ENCODE data around the gene AQP1. TPM values are rescaled to one million over a fixed set of nuclear protein-coding genes. Genes with fewer than 3 reads are reported as not detected.

Gene AQP1
- total RNA-seq, 2 experiments from 2014 or later = 0.23 TPM; not detected in 1

GRCh38 chr7:30925913-30926312, 14.3 kb downstream of the AQP1 start:
- no peak overlapping the region for H3K27ac Mint-ChIP-seq
- H3K4me3 Mint-ChIP-seq = no peak overlapping the region
- POLR2A ChIA-PET = no interaction called here
- no peak for DNase-seq
- ATAC-seq = no peak
- H3K36me3 Mint-ChIP-seq (ENCODE audit: low read depth) = no peaks in the 10 kb centered on the region
- CTCF ChIA-PET = no interaction called here
- H3K4me1 Mint-ChIP-seq (ENCODE audit: low read depth) = no peaks in the 10 kb centered on the region
- H3K9me3 Mint-ChIP-seq (ENCODE audit: insufficient read depth) = peaks cover 8% of the 10 kb centered on the region
- H3K27me3 Mint-ChIP-seq (ENCODE audit: low read depth) = peaks cover 7% of the 10 kb centered on the region

DNA sequence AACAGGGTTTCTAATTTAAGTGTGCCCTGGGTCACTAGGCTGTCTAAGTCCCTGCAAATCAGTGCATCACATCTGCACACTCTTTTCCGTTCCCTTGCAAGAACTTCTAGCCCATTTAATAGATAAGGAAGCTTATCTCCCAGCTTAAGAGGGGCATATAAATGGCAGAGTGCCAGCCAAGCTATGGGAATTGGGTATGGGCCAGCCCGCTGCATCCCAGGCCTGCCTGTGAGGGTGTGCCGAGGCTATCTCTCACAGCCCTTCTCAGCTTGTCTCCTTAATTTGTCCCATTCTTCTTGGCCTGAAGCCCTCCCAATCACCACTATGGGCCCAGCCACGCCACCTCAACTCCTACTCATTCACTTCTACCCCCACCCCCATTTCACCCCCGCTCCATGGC, 14.7 kb downstream of the AQP1 start:
- POLR2A ChIA-PET = no interaction called here
- Mint-ChIP-seq H3K4me1 (ENCODE audit: low read depth) (no peaks in the 10 kb centered on the region), H3K9me3 (ENCODE audit: insufficient read depth) (peaks cover 8% of the 10 kb centered on the region), H3K36me3 (ENCODE audit: low read depth) (no peaks in the 10 kb centered on the region), H3K27ac (no peak overlapping the region), H3K4me3 (no peak overlapping the region), H3K27me3 (ENCODE audit: low read depth) (peaks cover 7% of the 10 kb centered on the region)
- DNase-seq (no peak), ATAC-seq (no peak)
- CTCF ChIA-PET = no interaction called here

DNA sequence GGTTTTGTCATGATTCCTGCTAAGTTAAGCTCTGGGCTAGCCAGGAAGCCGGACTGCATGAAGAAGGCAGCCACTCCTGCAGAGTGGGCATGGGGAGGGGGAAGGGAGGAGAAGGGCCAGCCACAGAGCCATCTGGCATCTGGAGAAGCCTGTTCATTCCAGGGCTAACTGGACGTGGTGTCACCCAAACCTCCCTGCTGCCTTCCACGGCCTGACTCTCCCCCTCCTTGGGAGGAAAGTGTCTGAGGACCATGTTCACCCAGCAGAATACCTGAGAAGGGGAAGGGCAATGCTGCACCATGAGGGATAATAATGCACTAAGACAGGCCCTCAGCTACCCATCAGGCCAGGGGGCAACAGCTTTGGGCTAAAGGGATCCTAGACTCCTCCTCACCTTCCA, 15.4 kb downstream of the AQP1 start:
- DNase-seq (no peak), ATAC-seq (no peak)
- Mint-ChIP-seq H3K27ac (no peak overlapping the region), H3K27me3 (ENCODE audit: low read depth) (peaks cover 7% of the 10 kb centered on the region), H3K36me3 (ENCODE audit: low read depth) (no peaks in the 10 kb centered on the region), H3K4me1 (ENCODE audit: low read depth) (no peaks in the 10 kb centered on the region), H3K9me3 (ENCODE audit: insufficient read depth) (peaks cover 8% of the 10 kb centered on the region), H3K4me3 (no peak overlapping the region)
- POLR2A ChIA-PET = no interaction called here
- CTCF ChIA-PET = no interaction called here

- Mint-ChIP-seq H3K27me3 (ENCODE audit: low read depth) (peaks cover 7% of the 10 kb centered on the region), H3K27ac (no peak overlapping the region), H3K4me3 (no peak overlapping the region), H3K4me1 (ENCODE audit: low read depth) (no peaks in the 10 kb centered on the region), H3K9me3 (ENCODE audit: insufficient read depth) (peaks cover 8% of the 10 kb centered on the region), H3K36me3 (ENCODE audit: low read depth) (no peaks in the 10 kb centered on the region)
- ATAC-seq (no peak), DNase-seq (no peak)
- ChIA-PET POLR2A (no interaction called here), CTCF (interaction anchor here (3.2 kb wide), 1 partner anchor 11 kb away, joined by 18 read pairs; no protein-coding TSS in a partner anchor)
Observed at GRCh38 chr7:30927559-30927958, 15.9 kb downstream of the AQP1 start.

GRCh38 chr7:30928254-30928872, 16.7 kb downstream of the AQP1 start:
- no peaks in the 10 kb centered on the region for H3K36me3 Mint-ChIP-seq (ENCODE audit: low read depth)
- CTCF ChIA-PET = interaction anchor here (3.2 kb wide), 1 partner anchor 10 kb away, joined by 18 read pairs; no protein-coding TSS in a partner anchor
- POLR2A ChIA-PET = no interaction called here
- H3K4me3 Mint-ChIP-seq = no peak overlapping the region
- H3K9me3 Mint-ChIP-seq (ENCODE audit: insufficient read depth) = peaks cover 8% of the 10 kb centered on the region
- ATAC-seq (no peak), DNase-seq (no peak)
- H3K4me1 Mint-ChIP-seq (ENCODE audit: low read depth) = no peaks in the 10 kb centered on the region
- H3K27me3 Mint-ChIP-seq (ENCODE audit: low read depth) = peaks cover 7% of the 10 kb centered on the region
- no peak overlapping the region for H3K27ac Mint-ChIP-seq

GRCh38 chr7:30929686-30930085, 18.0 kb downstream of the AQP1 start:
- DNase-seq (peak; percentile 2), ATAC-seq (no peak)
- Mint-ChIP-seq H3K27me3 (ENCODE audit: low read depth) (peaks cover 7% of the 10 kb centered on the region), H3K4me1 (ENCODE audit: low read depth) (no peaks in the 10 kb centered on the region), H3K27ac (no peak overlapping the region), H3K9me3 (ENCODE audit: insufficient read depth) (peaks cover 8% of the 10 kb centered on the region), H3K36me3 (ENCODE audit: low read depth) (no peaks in the 10 kb centered on the region), H3K4me3 (no peak overlapping the region)
- POLR2A ChIA-PET = no interaction called here
- CTCF ChIA-PET = interaction anchor here (1.3 to 3.2 kb wide), 2 partner anchors 9 to 193 kb away, joined by 3 to 18 read pairs; no protein-coding TSS in a partner anchor

DNA sequence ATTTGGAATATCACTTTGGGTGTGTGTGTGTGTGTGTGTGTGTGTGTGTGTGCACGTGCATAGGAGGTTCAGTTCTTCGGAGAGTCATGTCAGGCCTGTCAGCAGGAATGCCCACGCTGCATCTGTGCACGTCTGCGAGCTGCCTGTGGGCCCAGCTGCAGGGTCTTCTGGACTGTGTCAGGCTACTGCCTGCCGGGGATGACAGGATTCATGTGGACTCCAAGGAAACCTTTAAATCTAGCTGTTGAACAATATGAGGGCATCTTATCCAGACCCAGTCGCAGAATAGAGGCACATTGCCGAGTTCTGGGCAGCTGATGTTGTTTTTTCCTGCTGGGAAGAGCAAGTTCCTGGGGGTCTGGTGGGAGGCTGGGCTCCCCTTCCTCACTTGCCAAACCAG, 19.0 kb downstream of the AQP1 start:
- CTCF ChIA-PET = interaction anchor here (1.3 to 3.2 kb wide), 3 partner anchors 8 to 192 kb away, joined by 3 to 18 read pairs (median 4); no protein-coding TSS in a partner anchor
- no peaks in the 10 kb centered on the region for H3K36me3 Mint-ChIP-seq (ENCODE audit: low read depth)
- no peak for ATAC-seq

GRCh38 chr7:30931161-30931928, 19.7 kb downstream of the AQP1 start:
- POLR2A ChIA-PET = no interaction called here
- H3K27me3 Mint-ChIP-seq (ENCODE audit: low read depth) = peaks cover 7% of the 10 kb centered on the region
- no peaks in the 10 kb centered on the region for H3K36me3 Mint-ChIP-seq (ENCODE audit: low read depth)
- DNase-seq (peak; percentile 10), ATAC-seq (no peak)
- CTCF ChIA-PET = interaction anchor here (1.3 to 2.1 kb wide), 2 partner anchors 52 to 191 kb away, joined by 3 to 4 read pairs; no protein-coding TSS in a partner anchor
- H3K4me1 Mint-ChIP-seq (ENCODE audit: low read depth) = no peaks in the 10 kb centered on the region
- peaks cover 8% of the 10 kb centered on the region for H3K9me3 Mint-ChIP-seq (ENCODE audit: insufficient read depth)
- no peak overlapping the region for H3K27ac Mint-ChIP-seq
- H3K4me3 Mint-ChIP-seq = no peak overlapping the region

More for the DNA sequence above, 19.0 kb downstream of the AQP1 start:
- Mint-ChIP-seq H3K9me3 (ENCODE audit: insufficient read depth) (peaks cover 8% of the 10 kb centered on the region), H3K4me3 (no peak overlapping the region), H3K27me3 (ENCODE audit: low read depth) (peaks cover 7% of the 10 kb centered on the region), H3K27ac (no peak overlapping the region), H3K4me1 (ENCODE audit: low read depth) (no peaks in the 10 kb centered on the region)
- POLR2A ChIA-PET = no interaction called here
- DNase-seq = peak; percentile 11

DNA sequence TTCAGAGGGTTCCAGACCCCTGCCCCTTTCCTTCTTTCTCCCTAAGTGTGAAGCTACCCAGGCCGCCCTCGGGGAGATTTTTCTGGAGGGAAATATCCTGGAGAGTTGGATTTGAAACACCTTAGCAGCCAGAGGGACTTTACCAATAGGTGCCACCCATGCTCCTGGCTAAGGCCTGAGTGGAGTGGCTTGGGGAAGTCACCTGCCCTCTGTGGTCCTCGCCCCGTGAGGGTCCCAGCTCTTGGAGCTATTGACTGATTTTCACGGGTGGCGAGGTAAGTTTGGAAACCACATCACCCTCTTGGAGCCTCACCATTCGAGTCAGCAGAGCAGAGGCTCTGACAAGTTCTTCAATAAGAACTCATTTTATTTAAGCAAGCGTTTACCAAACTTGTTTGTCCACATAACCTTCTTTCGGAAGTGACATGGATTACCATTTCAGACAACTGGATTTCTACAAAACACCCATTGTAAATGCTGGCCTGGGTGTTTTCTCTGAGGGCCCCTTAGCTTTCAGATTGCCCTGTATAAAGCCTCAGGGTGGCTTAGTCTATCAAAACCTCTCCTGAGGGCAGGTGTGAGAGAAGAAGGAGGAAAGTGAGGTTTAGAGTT, 20.4 kb downstream of the AQP1 start:
- H3K27me3 Mint-ChIP-seq (ENCODE audit: low read depth) = peaks cover 7% of the 10 kb centered on the region
- CTCF ChIA-PET = interaction anchor here (2.1 kb wide), 1 partner anchor 52 kb away, joined by 4 read pairs; no protein-coding TSS in a partner anchor
- no peak for ATAC-seq

DNA sequence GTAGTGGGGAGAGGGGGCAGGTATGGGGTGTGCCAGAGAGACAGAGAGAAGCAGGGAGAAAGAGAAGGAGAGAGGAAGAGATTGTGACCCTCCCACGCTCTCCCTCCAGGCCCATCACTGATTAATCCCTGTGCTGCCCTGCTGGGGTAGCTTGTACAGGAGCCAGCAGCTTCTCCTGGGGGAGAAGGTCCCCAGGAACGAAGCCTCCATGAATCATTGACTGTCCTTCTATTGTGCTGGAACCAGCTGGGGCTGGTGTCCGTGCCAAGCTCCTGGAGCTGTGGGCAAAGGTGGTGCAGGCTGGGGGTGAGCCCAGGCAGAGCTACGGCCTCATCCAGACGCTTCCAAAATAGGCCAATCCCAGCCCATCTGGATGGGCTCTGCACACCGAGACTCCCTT, 20.9 kb downstream of the AQP1 start:
- Mint-ChIP-seq H3K36me3 (ENCODE audit: low read depth) (no peaks in the 10 kb centered on the region), H3K27ac (no peak overlapping the region), H3K4me3 (no peak overlapping the region), H3K9me3 (ENCODE audit: insufficient read depth) (peaks cover 5% of the 10 kb centered on the region), H3K27me3 (ENCODE audit: low read depth) (peaks cover 9% of the 10 kb centered on the region), H3K4me1 (ENCODE audit: low read depth) (no peaks in the 10 kb centered on the region)
- CTCF ChIA-PET = interaction anchor here (2.1 kb wide), 1 partner anchor 51 kb away, joined by 4 read pairs; no protein-coding TSS in a partner anchor
- no peak for ATAC-seq
- POLR2A ChIA-PET = no interaction called here
- DNase-seq = no peak

More for the DNA sequence above, 20.4 kb downstream of the AQP1 start:
- Mint-ChIP-seq H3K27ac (no peak overlapping the region), H3K36me3 (ENCODE audit: low read depth) (no peaks in the 10 kb centered on the region), H3K9me3 (ENCODE audit: insufficient read depth) (peaks cover 8% of the 10 kb centered on the region), H3K4me3 (no peak overlapping the region), H3K4me1 (ENCODE audit: low read depth) (no peaks in the 10 kb centered on the region)
- peak; percentile 16 for DNase-seq
- POLR2A ChIA-PET = no interaction called here

DNA sequence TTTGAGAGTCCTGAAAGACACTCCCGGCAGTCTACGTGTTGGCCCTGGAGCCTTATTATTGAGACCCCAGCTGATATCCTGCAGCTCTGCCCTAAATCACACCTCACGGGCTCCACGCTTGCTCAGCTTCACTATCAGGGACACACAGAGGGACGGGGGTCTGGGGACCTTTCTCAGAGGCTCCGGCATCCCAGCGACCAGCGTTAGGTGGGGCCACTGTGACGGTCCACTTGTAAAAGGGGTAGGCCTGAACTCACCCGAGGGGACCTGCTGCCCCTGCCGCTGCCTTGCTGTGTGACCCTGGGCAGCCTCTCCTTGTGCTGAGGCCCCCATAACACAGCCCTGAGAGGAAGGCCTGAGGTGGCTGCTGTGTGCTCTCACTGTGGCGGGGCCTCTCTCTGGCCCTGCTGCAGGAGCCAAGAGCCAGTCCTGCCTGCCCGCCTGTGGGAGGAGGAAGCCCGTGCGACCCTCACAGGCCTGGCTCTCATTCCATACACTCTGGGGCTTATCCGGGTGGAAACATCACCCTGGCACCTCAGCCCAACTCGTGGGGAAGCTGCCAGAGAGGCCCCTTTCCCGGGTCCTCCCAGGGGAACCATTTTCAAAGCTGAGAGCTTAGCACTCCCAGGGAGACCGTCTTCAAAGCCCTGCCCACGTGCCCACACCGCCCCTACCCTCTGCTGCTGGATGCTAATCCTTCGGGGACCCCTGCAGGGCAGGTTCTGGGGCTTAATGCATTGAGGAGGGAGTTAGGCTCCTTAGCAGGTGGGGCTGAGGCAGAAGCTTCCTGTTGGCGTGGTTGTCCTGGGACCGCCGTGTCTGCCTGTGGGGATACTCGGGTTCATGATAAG, 21.7 kb downstream of the AQP1 start:
- H3K9me3 Mint-ChIP-seq (ENCODE audit: insufficient read depth) = no peaks in the 10 kb centered on the region
- H3K27me3 Mint-ChIP-seq (ENCODE audit: low read depth) = peaks cover 9% of the 10 kb centered on the region
- no peaks in the 10 kb centered on the region for H3K4me1 Mint-ChIP-seq (ENCODE audit: low read depth)
- DNase-seq = peak; percentile 8
- no peak for ATAC-seq
- ChIA-PET CTCF (interaction anchor here (1.0 kb wide), 1 partner anchor 190 kb away, joined by 4 read pairs; no protein-coding TSS in a partner anchor), POLR2A (no interaction called here)
- no peak overlapping the region for H3K4me3 Mint-ChIP-seq
- H3K36me3 Mint-ChIP-seq (ENCODE audit: low read depth) = no peaks in the 10 kb centered on the region
- H3K27ac Mint-ChIP-seq = no peak overlapping the region
